Activated CD4-positive, alpha-beta memory T cell treated with anti-CD3 and anti-CD28 coated beads, Interleukin-2, amount 10 ng/mL, durations not matched to agents 7 days and 5 days (primary cell): ENCODE results near the gene MTIF2. TPM values are rescaled to one million over a fixed set of nuclear protein-coding genes. Genes with fewer than 3 reads are reported as not detected.
"Not testable (repeated sequence)": the region's sequence is repeated elsewhere in the genome, so short reads cannot be mapped to it uniquely, and the experiment has no call there.

Source experiments
- CTCF ChIA-PET: fragments of 350-600 bp; sonication (Branson Sonifier 250); formaldehyde crosslinking; loops from one replicate; lab custom pipeline; 2021; ENCODE audit warnings: antibody characterized with exemption, inconsistent platforms; lab: Charles Lee
- POLR2A ChIA-PET: fragments of 350-600 bp; sonication (Branson Sonifier 250); formaldehyde crosslinking; loops from one replicate; lab custom pipeline; 2021; ENCODE audit warnings: antibody characterized with exemption; lab: Charles Lee
- DNase-seq: peaks from one replicate; pipeline ENCODE4 v3.0.0-alpha.2; 2020
- H3K27ac Mint-ChIP-seq: one replicate; pipeline ENCODE4 v1.8.0; 2021; ENCODE audit warnings: mild to moderate bottlenecking, mixed read lengths
- H3K27me3 Mint-ChIP-seq: one replicate; pipeline ENCODE4 v1.8.0; 2021; ENCODE audit warnings: mixed read lengths
- H3K36me3 Mint-ChIP-seq: one replicate; pipeline ENCODE4 v1.8.0; 2021; ENCODE audit warnings: low read depth, mixed read lengths
- H3K4me1 Mint-ChIP-seq: one replicate; pipeline ENCODE4 v1.8.0; 2021; ENCODE audit warnings: mixed read lengths
- H3K4me3 Mint-ChIP-seq: one replicate; pipeline ENCODE4 v1.8.0; 2021; ENCODE audit warnings: mild to moderate bottlenecking, mixed read lengths
- H3K9me3 Mint-ChIP-seq: one replicate; pipeline ENCODE4 v1.8.0; 2021; ENCODE audit warnings: mixed read lengths
- total RNA-seq, 2 experiments: library from RNA; stranded (reverse); gene quantifications; one replicate each; pipeline ENCODE4 v1.2.3, GENCODE V29; 2021

Gene MTIF2
- total RNA-seq, 2 experiments from 2014 or later, result 25.6 to 26.5 TPM

- peaks cover 41% of the 10 kb centered on the region for H3K4me1 Mint-ChIP-seq
- H3K36me3 Mint-ChIP-seq, result peaks cover 14% of the 10 kb centered on the region
- no peaks in the 10 kb centered on the region for H3K9me3 Mint-ChIP-seq
- ChIA-PET CTCF (interaction anchor here (1.0 to 1.6 kb wide), 6 partner anchors 48 to 296 kb away, joined by 3 to 8 read pairs (median 3); partner anchors contain the start of genes CFAP36 and RTN4), POLR2A (interaction anchor here (0.7 to 4.3 kb wide), 11 partner anchors 9 to 393 kb away, joined by 3 to 52 read pairs (median 4); partner anchors contain the start of genes CFAP36, CLHC1, PPP4R3B and RPS27A)
- DNase-seq, result no peak
- H3K27ac Mint-ChIP-seq, result peak overlapping the region; percentile 78
- H3K4me3 Mint-ChIP-seq, result peak overlapping the region; percentile 72
- H3K27me3 Mint-ChIP-seq, result no peaks in the 10 kb centered on the region
Measured at GRCh38 chr2:55223958-55224760, 44.9 kb downstream of the MTIF2 start.

- H3K4me3 Mint-ChIP-seq, result no peak overlapping the region
- no peak for DNase-seq
- H3K27ac Mint-ChIP-seq, result no peak overlapping the region
- ChIA-PET CTCF (no interaction called here), POLR2A (interaction anchor here (1.0 kb wide), 1 partner anchor 9 kb away, joined by 5 read pairs; no protein-coding TSS in a partner anchor)
- H3K36me3 Mint-ChIP-seq, result no peaks in the 10 kb centered on the region
- H3K27me3 Mint-ChIP-seq, result no peaks in the 10 kb centered on the region
- H3K9me3 Mint-ChIP-seq, result no peaks in the 10 kb centered on the region
- H3K4me1 Mint-ChIP-seq, result no peaks in the 10 kb centered on the region
Measured at GRCh38 chr2:55213822-55214221, 55.2 kb downstream of the MTIF2 start.

GRCh38 chr2:55204950-55205349 is 64.1 kb downstream of the MTIF2 start:
- Mint-ChIP-seq H3K9me3 (peaks cover 8% of the 10 kb centered on the region), H3K4me1 (no peaks in the 10 kb centered on the region), H3K27ac (no peak overlapping the region), H3K4me3 (no peak overlapping the region), H3K36me3 (peaks cover 26% of the 10 kb centered on the region), H3K27me3 (no peaks in the 10 kb centered on the region)
- CTCF ChIA-PET, result no interaction called here
- DNase-seq, result no peak
- POLR2A ChIA-PET, result no interaction called here

GRCh38 chr2:55204536-55204935 is 64.5 kb downstream of the MTIF2 start:
- CTCF ChIA-PET, result no interaction called here
- H3K36me3 Mint-ChIP-seq, result peaks cover 28% of the 10 kb centered on the region

GRCh38 chr2:55200416-55200815 is 68.6 kb downstream of the MTIF2 start:
- no peaks in the 10 kb centered on the region for H3K27me3 Mint-ChIP-seq

More at GRCh38 chr2:55204536-55204935, 64.5 kb downstream of the MTIF2 start:
- DNase-seq, result no peak
- Mint-ChIP-seq H3K27ac (no peak overlapping the region), H3K4me1 (no peaks in the 10 kb centered on the region), H3K9me3 (peaks cover 8% of the 10 kb centered on the region), H3K27me3 (no peaks in the 10 kb centered on the region), H3K4me3 (no peak overlapping the region)
- POLR2A ChIA-PET, result no interaction called here

GRCh38 chr2:55196526-55196925 is 72.5 kb downstream of the MTIF2 start:
- no peak overlapping the region for H3K4me3 Mint-ChIP-seq
- no peak overlapping the region for H3K27ac Mint-ChIP-seq
- H3K4me1 Mint-ChIP-seq, result no peaks in the 10 kb centered on the region
- no peak for DNase-seq
- peaks cover 24% of the 10 kb centered on the region for H3K36me3 Mint-ChIP-seq
- peaks cover 8% of the 10 kb centered on the region for H3K9me3 Mint-ChIP-seq
- ChIA-PET CTCF (no interaction called here), POLR2A (no interaction called here)
- H3K27me3 Mint-ChIP-seq, result no peaks in the 10 kb centered on the region

More at GRCh38 chr2:55200416-55200815, 68.6 kb downstream of the MTIF2 start:
- Mint-ChIP-seq H3K9me3 (peaks cover 10% of the 10 kb centered on the region), H3K27ac (no peak overlapping the region), H3K4me3 (no peak overlapping the region), H3K36me3 (peaks cover 37% of the 10 kb centered on the region), H3K4me1 (no peaks in the 10 kb centered on the region)
- POLR2A ChIA-PET, result interaction anchor here (1.0 kb wide), 1 partner anchor 22 kb away, joined by 3 read pairs; no protein-coding TSS in a partner anchor
- no peak for DNase-seq
- CTCF ChIA-PET, result no interaction called here

GRCh38 chr2:55191888-55192287 is 77.1 kb downstream of the MTIF2 start:
- H3K9me3 Mint-ChIP-seq, POLR2A ChIA-PET, H3K27ac Mint-ChIP-seq, H3K4me3 Mint-ChIP-seq, DNase-seq, H3K4me1 Mint-ChIP-seq, H3K36me3 Mint-ChIP-seq, H3K27me3 Mint-ChIP-seq: not testable (repeated sequence)
- CTCF ChIA-PET, result interaction anchor here (1.7 kb wide), 1 partner anchor 16 kb away, joined by 7 read pairs; no protein-coding TSS in a partner anchor

GRCh38 chr2:55186837-55187236 is 82.2 kb downstream of the MTIF2 start:
- CTCF ChIA-PET, H3K4me1 Mint-ChIP-seq, POLR2A ChIA-PET, H3K27me3 Mint-ChIP-seq, H3K4me3 Mint-ChIP-seq, H3K36me3 Mint-ChIP-seq, DNase-seq, H3K27ac Mint-ChIP-seq, H3K9me3 Mint-ChIP-seq: not testable (repeated sequence)

Other genes with a start within 250 kb of the MTIF2 start
- gene RTN4, start 218.8 kb downstream of the MTIF2 start, total RNA-seq, result 10 to 100 TPM; 90.1 to 92.4 TPM
- gene CLHC1, start 36.9 kb downstream of the MTIF2 start, total RNA-seq, result 1 to 10 TPM; 7.5 to 8.3 TPM
- 100 to 1,000 TPM; 869 to 878 TPM for gene RPS27A, start 36.5 kb downstream of the MTIF2 start, total RNA-seq
- 10 to 100 TPM; 11.4 to 11.7 TPM for gene CCDC88A, start 150.6 kb upstream of the MTIF2 start, total RNA-seq